LNCaP clone FGC (cell line): ENCODE results near the gene ETF1.

ENCODE experiments used
- DNase-seq: peaks from one replicate; pipeline ENCODE4 v3.0.0-alpha.2; 2011; ENCODE audit warnings: low read depth
- H3K4me3 ChIP-seq: 2 replicates; pipeline ENCODE4 v1.5.1; 2011; ENCODE audit warnings: mild to moderate bottlenecking, low read depth, low read length, control low read depth
- TF ChIP-seq, protein P1 (sequence below): IDR thresholded peaks from 2 replicates; pipeline ENCODE4 v1.5.1; 2012; ENCODE audit warnings: mild to moderate bottlenecking; ENCODE audit not compliant: control insufficient read depth, insufficient read depth; ENCODE audit errors: extremely low read depth

The ETF1 gene

DNA sequence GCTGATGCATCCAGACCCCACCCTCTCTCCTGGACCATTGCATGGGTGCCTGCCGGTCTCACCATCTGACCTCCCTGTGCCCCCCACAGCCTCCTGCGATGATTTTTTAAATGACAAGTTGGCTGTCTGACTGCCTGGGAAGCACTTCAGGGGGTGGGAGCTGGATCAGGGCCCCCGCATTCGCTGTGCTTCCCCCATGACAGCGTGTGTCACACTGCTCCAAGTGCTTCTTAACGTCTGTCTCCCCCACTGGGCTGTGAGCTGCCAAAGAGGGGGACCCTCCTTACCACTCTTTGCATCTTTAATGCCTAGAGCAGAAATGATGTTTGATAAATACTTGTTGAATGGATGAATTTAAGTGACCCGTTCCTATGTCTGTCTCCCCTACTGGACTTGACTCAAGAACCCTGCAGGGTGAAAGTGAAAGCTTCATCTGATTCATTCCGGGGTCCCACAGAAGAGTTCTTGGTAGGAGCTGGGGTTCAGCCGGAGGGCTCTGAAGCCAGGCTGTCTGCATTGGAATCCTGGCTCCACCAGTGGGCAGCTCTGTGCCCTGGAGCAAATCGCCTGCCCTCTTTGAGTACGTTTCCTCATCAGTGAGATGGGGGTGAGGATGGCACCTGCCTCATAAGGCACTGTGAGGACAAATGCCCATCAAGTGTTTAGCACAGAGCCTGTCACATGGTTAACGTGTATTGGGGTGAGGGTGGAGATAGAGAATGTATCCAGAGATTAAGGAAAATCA is 85.3 kb downstream of the ETF1 start:
- TF ChIP-seq, protein P1, sequence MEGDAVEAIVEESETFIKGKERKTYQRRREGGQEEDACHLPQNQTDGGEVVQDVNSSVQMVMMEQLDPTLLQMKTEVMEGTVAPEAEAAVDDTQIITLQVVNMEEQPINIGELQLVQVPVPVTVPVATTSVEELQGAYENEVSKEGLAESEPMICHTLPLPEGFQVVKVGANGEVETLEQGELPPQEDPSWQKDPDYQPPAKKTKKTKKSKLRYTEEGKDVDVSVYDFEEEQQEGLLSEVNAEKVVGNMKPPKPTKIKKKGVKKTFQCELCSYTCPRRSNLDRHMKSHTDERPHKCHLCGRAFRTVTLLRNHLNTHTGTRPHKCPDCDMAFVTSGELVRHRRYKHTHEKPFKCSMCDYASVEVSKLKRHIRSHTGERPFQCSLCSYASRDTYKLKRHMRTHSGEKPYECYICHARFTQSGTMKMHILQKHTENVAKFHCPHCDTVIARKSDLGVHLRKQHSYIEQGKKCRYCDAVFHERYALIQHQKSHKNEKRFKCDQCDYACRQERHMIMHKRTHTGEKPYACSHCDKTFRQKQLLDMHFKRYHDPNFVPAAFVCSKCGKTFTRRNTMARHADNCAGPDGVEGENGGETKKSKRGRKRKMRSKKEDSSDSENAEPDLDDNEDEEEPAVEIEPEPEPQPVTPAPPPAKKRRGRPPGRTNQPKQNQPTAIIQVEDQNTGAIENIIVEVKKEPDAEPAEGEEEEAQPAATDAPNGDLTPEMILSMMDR: no peak
- H3K4me3 ChIP-seq: no peak overlapping the region
- DNase-seq: no peak
